GM18511 (cell line): ENCODE data around the gene CRX.
"Not testable (repeated sequence)": the region's sequence is repeated elsewhere in the genome, so short reads cannot be mapped to it uniquely, and the experiment has no call there.

Experiments used
- ATAC-seq: cut with Tn5 transposase; IDR thresholded peaks from one replicate; pipeline ENCODE4 v1.9.1; 2021; ENCODE audit warnings: mild to moderate bottlenecking, moderate library complexity; ENCODE audit not compliant: unreplicated experiment

CRX gene

GRCh38 chr19:47803148-47803547 lies 18.6 kb upstream of the CRX start:
- not testable (repeated sequence) for ATAC-seq

DNA sequence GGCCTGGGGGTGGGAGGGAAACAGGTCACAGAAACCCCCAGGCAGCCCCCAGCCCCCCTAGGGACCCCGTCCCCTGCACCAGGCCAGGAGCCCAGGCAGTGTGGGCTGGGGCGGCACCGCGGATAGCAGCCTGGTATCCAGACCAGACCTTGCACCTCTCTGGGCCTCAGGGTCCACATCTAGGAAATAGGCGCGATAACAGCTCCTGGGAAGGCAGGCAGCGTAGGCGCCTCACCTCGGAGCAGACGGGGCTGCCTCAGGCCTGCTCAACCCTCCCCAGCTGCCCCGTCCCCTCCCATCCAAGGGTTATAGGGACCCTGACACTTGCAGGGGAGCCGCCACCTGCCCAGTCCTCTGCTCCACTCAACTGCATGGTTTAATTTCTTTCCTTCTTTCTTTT lies 18.1 kb upstream of the CRX start:
- not testable (repeated sequence) for ATAC-seq

GRCh38 chr19:47804451-47804850 lies 17.3 kb upstream of the CRX start, which contains the start of gene TPRX1:
TPRX1 (minus strand) TSS chr19:47804551; CDS start chr19:47804539, 12 bp downstream.
- not testable (repeated sequence) for ATAC-seq

DNA sequence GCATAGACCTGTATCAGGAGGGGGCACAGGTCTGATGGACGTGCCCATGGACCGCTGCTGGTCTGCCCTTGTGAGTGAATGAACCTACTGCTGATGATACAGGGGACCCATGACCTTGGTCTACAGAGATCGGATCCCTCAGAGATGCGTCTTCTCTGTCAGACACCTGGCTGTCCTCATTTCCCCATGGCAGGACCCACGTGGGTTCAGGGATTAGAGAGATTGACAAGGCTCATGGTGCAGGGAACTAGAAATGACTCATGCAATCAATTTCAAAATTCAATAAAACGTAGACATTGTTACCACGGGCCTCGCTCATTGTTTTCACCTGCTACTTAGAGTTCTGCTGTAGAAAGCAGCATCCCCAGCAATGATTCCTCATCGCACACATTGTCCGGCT lies 16.4 kb upstream of the CRX start:
- no peak for ATAC-seq

- ATAC-seq = no peak
Observed at GRCh38 chr19:47806435-47806834, 15.3 kb upstream of the CRX start.

GRCh38 chr19:47813304-47813994 lies 8.3 kb upstream of the CRX start:
- ATAC-seq = no peak

GRCh38 chr19:47813995-47814328 lies 7.8 kb upstream of the CRX start:
- ATAC-seq = no peak

DNA sequence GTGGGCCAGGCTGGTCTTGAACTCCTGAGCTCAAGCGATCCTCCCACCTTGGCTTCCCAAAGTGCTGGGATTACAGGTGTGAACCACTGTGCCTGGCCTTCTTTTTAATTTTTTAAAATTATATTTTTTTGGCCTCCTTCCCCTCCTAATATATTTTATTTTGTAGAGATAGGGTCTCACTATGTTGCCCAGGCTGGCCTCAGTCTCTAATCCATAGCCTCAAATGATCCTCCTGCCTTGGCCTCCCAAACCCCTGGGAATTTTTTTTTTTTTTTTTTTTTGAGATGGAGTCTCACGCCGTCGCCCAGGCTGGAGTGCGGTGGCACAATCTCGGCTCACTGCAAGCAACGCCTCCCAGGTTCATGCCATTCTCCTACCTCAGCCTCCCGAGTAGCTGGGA lies 5.5 kb upstream of the CRX start:
- ATAC-seq = not testable (repeated sequence)

DNA sequence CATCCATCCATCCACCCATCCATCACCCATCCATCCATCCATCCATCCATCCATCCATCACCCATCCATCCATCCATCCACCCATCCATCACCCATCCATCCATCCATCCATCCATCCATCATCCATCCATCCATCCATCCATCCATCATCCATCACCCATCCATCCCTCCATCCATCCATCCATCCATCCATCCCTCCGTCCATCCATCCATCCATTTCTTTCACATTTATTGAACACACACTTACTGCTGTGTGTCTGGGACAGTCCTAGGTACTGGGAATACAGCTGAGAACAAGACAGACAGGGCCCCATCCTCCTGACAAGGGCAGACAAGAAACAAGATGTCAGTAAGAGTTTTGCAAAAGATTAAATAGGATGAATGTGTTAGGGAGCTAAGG lies 3.5 kb upstream of the CRX start:
- not testable (repeated sequence) for ATAC-seq

- no peak for ATAC-seq
Observed at GRCh38 chr19:47819858-47820257, 1.9 kb upstream of the CRX start.

DNA sequence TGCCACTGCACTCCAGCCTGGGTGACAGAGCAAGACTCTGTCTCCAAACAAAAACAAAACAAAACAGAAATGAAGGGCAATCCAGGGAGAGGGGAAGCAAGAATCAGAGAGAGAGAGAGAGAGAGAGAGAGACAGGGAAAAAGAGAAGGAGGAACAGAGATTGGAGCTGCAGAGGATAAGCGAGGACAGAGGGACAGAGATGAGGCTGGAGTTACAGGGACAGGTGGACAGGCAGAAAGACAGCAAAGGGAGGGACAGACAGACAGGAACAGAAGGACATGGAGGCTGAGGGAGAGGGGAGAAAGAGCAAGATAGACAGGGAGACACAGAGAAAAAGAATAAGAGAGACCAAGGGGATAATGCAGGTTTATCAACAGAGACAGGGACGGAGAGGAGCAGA lies 1.3 kb upstream of the CRX start:
- ATAC-seq = no peak

- ATAC-seq = no peak
Observed at GRCh38 chr19:47824396-47824795, 2.7 kb downstream of the CRX start.

DNA sequence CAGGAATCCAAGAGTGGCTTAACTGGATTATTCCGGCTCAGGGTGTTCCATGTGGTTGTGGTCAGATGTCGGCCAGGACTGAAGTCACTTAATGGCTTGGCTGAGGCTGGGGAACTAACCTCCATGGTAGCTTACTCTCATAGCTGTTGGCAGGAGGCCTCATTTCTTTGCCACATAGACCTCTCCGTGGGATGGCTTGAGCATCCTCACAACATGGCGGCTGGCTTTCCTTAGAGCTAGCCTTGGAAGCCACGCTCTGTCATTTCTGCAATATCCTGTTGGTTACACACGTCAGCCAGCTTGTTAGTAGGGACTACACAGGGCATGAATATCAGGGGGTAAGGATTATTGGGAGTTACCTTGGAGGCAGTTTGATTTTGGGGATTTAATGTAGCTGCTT lies 5.1 kb downstream of the CRX start:
- ATAC-seq = no peak

DNA sequence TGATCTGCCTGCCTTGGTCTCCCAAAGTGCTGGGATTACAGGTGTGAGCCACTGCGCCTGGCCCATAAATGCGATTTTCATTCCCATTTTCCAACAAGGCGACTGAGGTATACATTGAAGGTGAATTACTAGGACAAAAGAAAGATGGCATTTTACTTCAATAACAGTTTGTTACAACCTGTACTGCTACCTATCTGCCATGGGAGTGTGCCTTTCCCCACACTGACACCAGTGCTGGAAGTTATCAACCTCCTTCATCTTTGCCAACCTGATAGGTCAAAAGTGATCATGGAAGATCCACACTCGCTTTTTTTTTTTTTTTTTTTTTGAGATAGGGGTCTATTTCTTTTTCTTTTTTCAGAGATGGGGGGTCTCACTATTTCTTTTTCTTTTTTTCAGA lies 11.0 kb downstream of the CRX start:
- ATAC-seq = no peak

GRCh38 chr19:47836038-47836437 lies 14.3 kb downstream of the CRX start:
- no peak for ATAC-seq

- ATAC-seq = no peak
Observed at GRCh38 chr19:47839411-47839810, 17.7 kb downstream of the CRX start.

- ATAC-seq = no peak
Observed at GRCh38 chr19:47839913-47840312, 18.2 kb downstream of the CRX start.

- ATAC-seq = no peak
Observed at GRCh38 chr19:47842941-47843340, 21.2 kb downstream of the CRX start.

GRCh38 chr19:47848425-47848822 lies 26.7 kb downstream of the CRX start:
- no peak for ATAC-seq

GRCh38 chr19:47848823-47849473 lies 27.2 kb downstream of the CRX start:
- no peak for ATAC-seq

- no peak for ATAC-seq
Observed at GRCh38 chr19:47853003-47853402, 31.3 kb downstream of the CRX start.

DNA sequence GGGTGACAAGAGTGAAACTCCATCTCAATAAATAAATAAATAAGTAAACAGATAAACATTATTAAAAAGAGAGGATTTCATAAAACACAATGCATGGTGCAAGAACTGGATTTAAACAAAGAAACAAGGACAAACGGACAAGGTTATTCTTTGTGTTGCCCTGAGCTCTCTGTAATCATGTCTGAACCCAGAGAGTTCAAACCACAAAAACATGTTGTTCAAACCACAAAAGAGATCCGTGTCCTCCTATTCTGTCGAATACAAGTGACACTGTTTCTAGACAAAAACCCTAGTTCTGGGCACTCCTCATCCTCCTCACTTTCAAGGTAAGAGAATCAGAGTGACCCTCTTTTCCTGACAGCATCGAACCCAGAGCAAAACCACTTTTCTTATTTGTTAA lies 32.7 kb downstream of the CRX start:
- ATAC-seq = no peak

- ATAC-seq = not testable (repeated sequence)
Observed at GRCh38 chr19:47858231-47858630, 36.5 kb downstream of the CRX start.
